Measurements from ENCODE around the gene UBE2E2. TPM values are rescaled to one million over a fixed set of nuclear protein-coding genes. Genes with fewer than 3 reads are reported as not detected.
"Not testable (repeated sequence)": the region's sequence is repeated elsewhere in the genome, so short reads cannot be mapped to it uniquely, and the experiment has no call there.

The UBE2E2 gene
- total and polyA plus RNA-seq, 4 donors, result 23.8 to 56.5 (median 32.9) TPM

DNA sequence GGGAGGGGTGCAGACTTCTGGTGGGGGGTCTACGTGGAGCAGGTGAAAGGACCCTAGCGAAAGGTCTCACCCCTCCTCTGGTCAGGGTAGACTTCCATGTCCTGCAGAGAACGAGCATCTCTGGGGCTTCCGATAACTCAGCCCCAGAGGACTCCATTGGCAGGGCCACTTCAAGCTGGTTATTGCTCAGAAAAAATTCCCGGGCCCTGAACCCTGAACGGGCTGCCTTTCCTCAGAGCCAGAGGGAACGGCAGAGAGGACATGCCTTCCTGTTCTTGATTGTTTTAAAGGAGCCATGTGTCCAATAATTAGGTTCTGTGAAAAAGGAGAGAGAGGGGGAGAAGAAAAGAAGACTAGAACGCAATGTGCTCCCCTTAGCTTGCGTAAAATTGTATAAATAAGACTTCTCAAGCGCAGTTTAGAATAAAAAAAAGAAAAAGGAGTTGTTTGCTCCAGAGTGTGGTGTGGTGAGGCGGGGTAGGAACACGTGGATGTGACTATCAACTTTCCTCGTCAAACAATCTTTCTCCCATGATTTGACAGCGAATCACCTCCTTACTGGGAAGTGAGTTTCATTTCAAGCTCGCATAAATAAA, 409.3 kb downstream of the UBE2E2 start:
- WGBS, 2 donors, result 13 to 17% methylated on average over 15 of the region's 15 CpGs
- Histone ChIP-seq H3K36me3 (ENCODE audit: control insufficient read depth in 1 of 2, insufficient read depth in 2 of 2, low read length in 1 of 2) (no peaks in the 10 kb centered on the region), H3K27ac (ENCODE audit: low read depth in 1 of 2, low read length in 2 of 2) (peak overlapping the region; percentile 28 to 77), H3K4me1 (ENCODE audit: control insufficient read depth in 1 of 2, insufficient read depth in 2 of 2, low read length in 2 of 2) (no peaks in the 10 kb centered on the region), H3K9me3 (ENCODE audit: control insufficient read depth, low read length) (no peaks in the 10 kb centered on the region), H3K27me3 (ENCODE audit: control insufficient read depth in 1 of 2, insufficient read depth in 2 of 2, low read length in 1 of 2) (no peaks in the 10 kb centered on the region), H3K4me3 (ENCODE audit: low read length in 2 of 2) (peak overlapping the region; percentile 2 to 11)
- intact Hi-C loops (cut with DNase I), result loop anchor here in 1 of 2 donors (10.0 kb wide), 1 partner anchor 192 kb away; the partner anchor contains the start of gene UBE2E1
- DNase-seq, result no peak
- ATAC-seq (ENCODE audit: low FRiP score), result peak; percentile 80

DNA sequence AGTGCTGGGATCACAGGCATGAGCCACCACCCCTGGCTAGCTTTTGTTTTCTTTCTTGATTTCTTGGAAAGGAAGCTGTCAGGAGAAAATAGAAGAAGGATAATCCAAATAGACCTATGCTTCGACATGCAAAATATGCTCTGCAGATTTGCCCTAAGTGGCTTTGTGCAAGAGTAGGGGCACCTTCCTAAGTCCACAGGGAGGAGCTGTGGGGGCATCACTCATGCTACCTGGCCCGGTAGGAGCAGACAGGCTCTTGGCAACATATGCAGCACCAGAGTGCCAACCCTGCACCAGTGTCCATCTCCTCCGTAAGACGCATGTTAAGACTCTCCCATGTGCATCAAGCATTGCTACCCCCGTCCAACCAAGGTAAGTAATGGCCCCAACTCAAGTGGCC, 411.9 kb downstream of the UBE2E2 start:
- H3K4me3 ChIP-seq (ENCODE audit: low read length in 2 of 2), result no peak overlapping the region
- no peaks in the 10 kb centered on the region for H3K4me1 ChIP-seq (ENCODE audit: control insufficient read depth in 1 of 2, insufficient read depth in 2 of 2, low read length in 2 of 2)
- H3K27me3 ChIP-seq (ENCODE audit: control insufficient read depth in 1 of 2, insufficient read depth in 2 of 2, low read length in 1 of 2), result no peaks in the 10 kb centered on the region
- WGBS, 2 donors, result 89 to 94% methylated on average over 5 of the region's 5 CpGs
- ATAC-seq (ENCODE audit: low FRiP score), result no peak
- no peaks in the 10 kb centered on the region for H3K9me3 ChIP-seq (ENCODE audit: control insufficient read depth, low read length)
- intact Hi-C loops (cut with DNase I), result loop anchor here in 1 of 2 donors (10.0 kb wide), 1 partner anchor 190 kb away; the partner anchor contains the start of gene UBE2E1
- H3K27ac ChIP-seq (ENCODE audit: low read depth in 1 of 2, low read length in 2 of 2), result no peak overlapping the region
- DNase-seq, result no peak
- no peaks in the 10 kb centered on the region for H3K36me3 ChIP-seq (ENCODE audit: control insufficient read depth in 1 of 2, insufficient read depth in 2 of 2, low read length in 1 of 2)

DNA sequence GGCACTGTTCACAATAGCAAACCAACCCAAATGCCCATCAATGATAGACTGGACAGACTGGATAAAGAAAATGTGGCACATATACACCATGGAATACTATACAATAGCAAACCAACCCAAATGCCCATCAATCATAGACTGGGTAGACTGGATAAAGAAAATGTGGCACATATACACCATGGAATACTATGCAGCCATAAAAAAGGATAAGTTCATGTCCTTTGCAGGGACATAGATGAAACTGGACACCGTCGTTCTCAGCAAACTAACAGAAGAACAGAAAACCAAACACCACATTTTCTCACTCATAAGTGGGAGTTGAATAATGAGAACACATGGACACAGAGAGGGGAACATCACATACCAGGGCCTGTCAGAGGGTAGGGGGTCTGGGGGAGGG, 415.3 kb downstream of the UBE2E2 start:
- 95 to 98% methylated on average over 2 of the region's 2 CpGs for WGBS, 2 donors
- H3K4me1 ChIP-seq (ENCODE audit: control insufficient read depth in 1 of 2, insufficient read depth in 2 of 2, low read length in 2 of 2); DNase-seq; H3K36me3 ChIP-seq (ENCODE audit: control insufficient read depth in 1 of 2, insufficient read depth in 2 of 2, low read length in 1 of 2); ATAC-seq (ENCODE audit: low FRiP score); H3K27me3 ChIP-seq (ENCODE audit: control insufficient read depth in 1 of 2, insufficient read depth in 2 of 2, low read length in 1 of 2); H3K4me3 ChIP-seq (ENCODE audit: low read length in 2 of 2); H3K27ac ChIP-seq (ENCODE audit: low read depth in 1 of 2, low read length in 2 of 2); H3K9me3 ChIP-seq (ENCODE audit: control insufficient read depth, low read length): not testable (repeated sequence)
- intact Hi-C loops (cut with DNase I), result loop anchor here in 1 of 2 donors (10.0 kb wide), 1 partner anchor 186 kb away; the partner anchor contains the start of gene UBE2E1

DNA sequence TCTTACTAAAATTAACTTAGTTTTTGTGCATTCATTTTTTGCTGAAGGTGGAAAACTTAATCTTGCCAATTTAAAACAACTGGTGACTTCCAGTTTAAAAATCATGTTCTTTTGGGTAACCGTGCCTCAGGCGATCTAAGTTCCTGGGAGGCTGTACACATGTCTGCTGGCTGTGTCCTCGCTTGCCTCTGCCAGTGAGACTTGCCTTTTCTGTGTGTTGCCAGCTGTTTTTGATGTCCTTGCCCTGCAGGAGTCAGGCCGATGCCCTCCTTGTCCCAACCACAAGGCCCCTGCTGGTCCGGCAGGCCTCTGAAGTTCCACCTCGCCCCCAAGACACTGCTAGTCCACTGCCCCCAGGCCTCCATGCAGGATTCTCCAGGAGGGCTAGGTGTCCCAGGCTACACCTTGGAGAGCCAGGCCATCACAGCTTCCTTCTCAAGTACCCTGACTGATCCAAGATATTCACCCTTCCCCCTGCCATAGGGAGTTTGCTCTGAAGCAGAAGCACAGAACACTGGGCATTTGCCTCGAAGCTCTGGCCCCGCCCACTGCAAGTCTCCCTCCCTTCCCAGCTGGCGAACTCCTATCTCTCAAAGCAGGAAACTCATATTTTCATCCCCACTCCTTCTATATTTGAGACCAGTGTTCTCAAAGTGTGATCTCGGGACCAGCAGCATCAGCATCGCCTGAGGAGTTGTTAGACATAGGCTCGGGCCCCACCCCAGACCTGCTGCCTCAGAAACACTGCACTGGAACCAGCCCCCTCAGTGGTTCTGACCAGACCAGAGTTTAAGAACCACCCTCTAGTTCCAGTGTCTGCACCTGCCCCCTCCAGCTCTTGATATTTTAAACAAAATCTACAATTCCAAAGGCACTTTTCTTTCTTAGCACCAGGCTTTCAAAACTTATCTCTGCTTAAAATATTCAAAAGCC, 416.8 kb downstream of the UBE2E2 start:
- intact Hi-C loops (cut with DNase I), result loop anchor here in 1 of 2 donors (10.0 kb wide), 1 partner anchor 185 kb away; the partner anchor contains the start of gene UBE2E1
- 57 to 59% methylated on average over 12 of the region's 12 CpGs for WGBS, 2 donors
- no peaks in the 10 kb centered on the region for H3K27me3 ChIP-seq (ENCODE audit: control insufficient read depth in 1 of 2, insufficient read depth in 2 of 2, low read length in 1 of 2)
- H3K36me3 ChIP-seq (ENCODE audit: control insufficient read depth in 1 of 2, insufficient read depth in 2 of 2, low read length in 1 of 2), result no peaks in the 10 kb centered on the region
- no peak overlapping the region for H3K4me3 ChIP-seq (ENCODE audit: low read length in 2 of 2)
- H3K27ac ChIP-seq (ENCODE audit: low read depth in 1 of 2, low read length in 2 of 2), result no peak overlapping the region
- no peaks in the 10 kb centered on the region for H3K4me1 ChIP-seq (ENCODE audit: control insufficient read depth in 1 of 2, insufficient read depth in 2 of 2, low read length in 2 of 2)
- no peaks in the 10 kb centered on the region for H3K9me3 ChIP-seq (ENCODE audit: control insufficient read depth, low read length)
- ATAC-seq (ENCODE audit: low FRiP score) (peak; percentile 19), DNase-seq (no peak)

DNA sequence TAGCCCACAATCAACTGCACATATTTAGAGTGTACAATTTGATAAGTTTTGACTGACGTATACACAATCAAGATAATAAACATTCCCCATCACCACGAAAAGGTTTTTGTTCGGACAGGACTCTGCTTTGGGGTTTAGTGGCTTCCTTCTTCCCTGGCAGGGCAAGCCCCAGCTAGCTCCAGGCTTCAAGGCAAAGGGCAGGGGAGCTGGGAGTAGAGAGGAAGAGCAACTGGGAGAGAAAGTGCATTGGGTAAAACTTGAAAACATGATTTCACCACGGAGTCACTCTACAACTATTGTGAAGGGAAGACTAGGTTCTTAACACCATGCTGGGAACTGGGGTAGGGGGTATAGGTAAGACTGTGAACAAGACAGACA, 417.5 kb downstream of the UBE2E2 start:
- intact Hi-C loops (cut with DNase I), result no loop called here
- DNase-seq (no peak), ATAC-seq (ENCODE audit: low FRiP score) (no peak)
- H3K27ac ChIP-seq (ENCODE audit: low read depth in 1 of 2, low read length in 2 of 2), result no peak overlapping the region
- no peaks in the 10 kb centered on the region for H3K36me3 ChIP-seq (ENCODE audit: control insufficient read depth in 1 of 2, insufficient read depth in 2 of 2, low read length in 1 of 2)
- no peaks in the 10 kb centered on the region for H3K4me1 ChIP-seq (ENCODE audit: control insufficient read depth in 1 of 2, insufficient read depth in 2 of 2, low read length in 2 of 2)
- no peaks in the 10 kb centered on the region for H3K27me3 ChIP-seq (ENCODE audit: control insufficient read depth in 1 of 2, insufficient read depth in 2 of 2, low read length in 1 of 2)
- H3K4me3 ChIP-seq (ENCODE audit: low read length in 2 of 2), result no peak overlapping the region
- WGBS, 2 donors, result 48 to 58% methylated on average over 4 of the region's 4 CpGs
- H3K9me3 ChIP-seq (ENCODE audit: control insufficient read depth, low read length), result no peaks in the 10 kb centered on the region

DNA sequence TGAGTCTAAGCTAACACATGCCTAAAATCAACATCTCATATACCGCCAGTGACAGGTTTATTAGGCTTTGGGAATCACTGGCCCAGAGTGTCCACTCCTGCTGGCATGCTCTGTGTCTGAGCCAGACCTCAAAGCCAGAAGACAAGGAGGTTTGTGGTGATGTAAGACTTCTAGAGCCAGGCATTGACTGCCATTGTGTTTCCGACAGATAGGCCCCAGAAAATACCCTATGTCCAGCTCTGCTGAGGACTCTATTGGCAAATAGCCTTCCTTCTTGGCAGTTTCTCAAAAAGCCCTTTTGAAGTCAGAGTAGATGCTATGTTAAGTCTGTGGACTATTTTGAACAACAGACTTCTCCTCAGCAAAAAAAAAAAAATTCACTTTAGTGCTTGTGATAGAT, 420.7 kb downstream of the UBE2E2 start:
- no peak for DNase-seq
- ATAC-seq (ENCODE audit: low FRiP score), result no peak
- no peak overlapping the region for H3K27ac ChIP-seq (ENCODE audit: low read depth in 1 of 2, low read length in 2 of 2)
- H3K36me3 ChIP-seq (ENCODE audit: control insufficient read depth in 1 of 2, insufficient read depth in 2 of 2, low read length in 1 of 2), result no peaks in the 10 kb centered on the region
- no peaks in the 10 kb centered on the region for H3K9me3 ChIP-seq (ENCODE audit: control insufficient read depth, low read length)
- 54 to 56% methylated on average over 2 of the region's 2 CpGs for WGBS, 2 donors
- H3K4me3 ChIP-seq (ENCODE audit: low read length in 2 of 2), result no peak overlapping the region
- no peaks in the 10 kb centered on the region for H3K27me3 ChIP-seq (ENCODE audit: control insufficient read depth in 1 of 2, insufficient read depth in 2 of 2, low read length in 1 of 2)
- H3K4me1 ChIP-seq (ENCODE audit: control insufficient read depth in 1 of 2, insufficient read depth in 2 of 2, low read length in 2 of 2), result no peaks in the 10 kb centered on the region
- intact Hi-C loops (cut with DNase I), result no loop called here

DNA sequence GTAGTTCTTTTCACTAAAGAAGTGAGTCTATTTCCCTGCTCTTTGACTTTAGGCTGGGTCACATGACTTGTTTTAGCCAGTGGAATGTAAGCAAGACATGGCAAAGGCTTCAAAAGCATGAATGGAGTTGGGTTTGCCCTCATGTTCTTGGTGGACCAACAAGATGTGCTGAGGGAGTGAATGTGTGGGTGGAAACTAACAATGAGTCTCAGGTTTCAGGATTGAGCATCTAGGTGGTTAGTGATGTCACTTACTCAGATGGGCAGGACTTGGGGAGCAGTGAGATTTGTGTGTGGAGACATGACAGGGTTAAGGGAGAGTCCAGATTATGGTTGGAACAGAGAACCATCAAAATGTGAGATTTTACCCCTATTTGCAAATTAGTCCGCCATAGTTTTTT, 421.2 kb downstream of the UBE2E2 start:
- Histone ChIP-seq H3K4me1 (ENCODE audit: control insufficient read depth in 1 of 2, insufficient read depth in 2 of 2, low read length in 2 of 2) (no peaks in the 10 kb centered on the region), H3K27me3 (ENCODE audit: control insufficient read depth in 1 of 2, insufficient read depth in 2 of 2, low read length in 1 of 2) (no peaks in the 10 kb centered on the region), H3K36me3 (ENCODE audit: control insufficient read depth in 1 of 2, insufficient read depth in 2 of 2, low read length in 1 of 2) (no peaks in the 10 kb centered on the region), H3K4me3 (ENCODE audit: low read length in 2 of 2) (no peak overlapping the region), H3K27ac (ENCODE audit: low read depth in 1 of 2, low read length in 2 of 2) (no peak overlapping the region), H3K9me3 (ENCODE audit: control insufficient read depth, low read length) (no peaks in the 10 kb centered on the region)
- DNase-seq (no peak), ATAC-seq (ENCODE audit: low FRiP score) (no peak)
- intact Hi-C loops (cut with DNase I), result no loop called here
- 53 to 100% methylated on average over 1 of the region's 1 CpG for WGBS, 2 donors

DNA sequence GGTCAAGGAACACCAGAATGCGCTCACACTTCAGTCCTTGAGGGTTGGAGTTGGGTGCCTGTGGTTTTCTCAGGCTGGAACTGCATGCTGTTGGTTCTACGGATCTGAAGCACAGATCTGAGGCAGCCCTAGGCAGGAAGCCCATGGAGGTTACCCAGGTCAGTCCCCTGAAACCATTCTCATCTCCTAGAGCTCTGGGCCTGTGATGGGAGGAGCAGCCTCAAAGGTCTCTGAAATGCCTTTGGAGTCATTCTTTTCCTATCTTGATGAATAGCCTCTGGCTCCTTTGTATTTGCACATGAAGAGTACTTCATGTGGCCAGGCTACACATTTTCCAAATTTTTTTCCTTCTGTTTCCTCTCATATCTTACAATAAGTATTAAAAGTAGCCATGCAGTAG, 423.3 kb downstream of the UBE2E2 start:
- Histone ChIP-seq H3K27me3 (ENCODE audit: control insufficient read depth in 1 of 2, insufficient read depth in 2 of 2, low read length in 1 of 2) (no peaks in the 10 kb centered on the region), H3K36me3 (ENCODE audit: control insufficient read depth in 1 of 2, insufficient read depth in 2 of 2, low read length in 1 of 2) (no peaks in the 10 kb centered on the region), H3K27ac (ENCODE audit: low read depth in 1 of 2, low read length in 2 of 2) (no peak overlapping the region), H3K9me3 (ENCODE audit: control insufficient read depth, low read length) (no peaks in the 10 kb centered on the region), H3K4me3 (ENCODE audit: low read length in 2 of 2) (no peak overlapping the region), H3K4me1 (ENCODE audit: control insufficient read depth in 1 of 2, insufficient read depth in 2 of 2, low read length in 2 of 2) (no peaks in the 10 kb centered on the region)
- ATAC-seq (ENCODE audit: low FRiP score) (no peak), DNase-seq (no peak)
- intact Hi-C loops (cut with DNase I), result no loop called here
- WGBS, 2 donors, result 96 to 97% methylated on average over 2 of the region's 2 CpGs
